GM12873 (cell line): ENCODE measurements around the gene HOOK2.

Source experiments
- CTCF ChIP-seq: IDR thresholded peaks from 2 replicates; pipeline ENCODE4 v1.5.1; 2012; ENCODE audit warnings: low read depth, mild to moderate bottlenecking, moderate library complexity, low read length, control low read depth; ENCODE audit not compliant: insufficient read depth; ENCODE audit errors: missing control alignments

The HOOK2 gene, protein sequence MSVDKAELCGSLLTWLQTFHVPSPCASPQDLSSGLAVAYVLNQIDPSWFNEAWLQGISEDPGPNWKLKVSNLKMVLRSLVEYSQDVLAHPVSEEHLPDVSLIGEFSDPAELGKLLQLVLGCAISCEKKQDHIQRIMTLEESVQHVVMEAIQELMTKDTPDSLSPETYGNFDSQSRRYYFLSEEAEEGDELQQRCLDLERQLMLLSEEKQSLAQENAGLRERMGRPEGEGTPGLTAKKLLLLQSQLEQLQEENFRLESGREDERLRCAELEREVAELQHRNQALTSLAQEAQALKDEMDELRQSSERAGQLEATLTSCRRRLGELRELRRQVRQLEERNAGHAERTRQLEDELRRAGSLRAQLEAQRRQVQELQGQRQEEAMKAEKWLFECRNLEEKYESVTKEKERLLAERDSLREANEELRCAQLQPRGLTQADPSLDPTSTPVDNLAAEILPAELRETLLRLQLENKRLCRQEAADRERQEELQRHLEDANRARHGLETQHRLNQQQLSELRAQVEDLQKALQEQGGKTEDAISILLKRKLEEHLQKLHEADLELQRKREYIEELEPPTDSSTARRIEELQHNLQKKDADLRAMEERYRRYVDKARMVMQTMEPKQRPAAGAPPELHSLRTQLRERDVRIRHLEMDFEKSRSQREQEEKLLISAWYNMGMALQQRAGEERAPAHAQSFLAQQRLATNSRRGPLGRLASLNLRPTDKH

DNA sequence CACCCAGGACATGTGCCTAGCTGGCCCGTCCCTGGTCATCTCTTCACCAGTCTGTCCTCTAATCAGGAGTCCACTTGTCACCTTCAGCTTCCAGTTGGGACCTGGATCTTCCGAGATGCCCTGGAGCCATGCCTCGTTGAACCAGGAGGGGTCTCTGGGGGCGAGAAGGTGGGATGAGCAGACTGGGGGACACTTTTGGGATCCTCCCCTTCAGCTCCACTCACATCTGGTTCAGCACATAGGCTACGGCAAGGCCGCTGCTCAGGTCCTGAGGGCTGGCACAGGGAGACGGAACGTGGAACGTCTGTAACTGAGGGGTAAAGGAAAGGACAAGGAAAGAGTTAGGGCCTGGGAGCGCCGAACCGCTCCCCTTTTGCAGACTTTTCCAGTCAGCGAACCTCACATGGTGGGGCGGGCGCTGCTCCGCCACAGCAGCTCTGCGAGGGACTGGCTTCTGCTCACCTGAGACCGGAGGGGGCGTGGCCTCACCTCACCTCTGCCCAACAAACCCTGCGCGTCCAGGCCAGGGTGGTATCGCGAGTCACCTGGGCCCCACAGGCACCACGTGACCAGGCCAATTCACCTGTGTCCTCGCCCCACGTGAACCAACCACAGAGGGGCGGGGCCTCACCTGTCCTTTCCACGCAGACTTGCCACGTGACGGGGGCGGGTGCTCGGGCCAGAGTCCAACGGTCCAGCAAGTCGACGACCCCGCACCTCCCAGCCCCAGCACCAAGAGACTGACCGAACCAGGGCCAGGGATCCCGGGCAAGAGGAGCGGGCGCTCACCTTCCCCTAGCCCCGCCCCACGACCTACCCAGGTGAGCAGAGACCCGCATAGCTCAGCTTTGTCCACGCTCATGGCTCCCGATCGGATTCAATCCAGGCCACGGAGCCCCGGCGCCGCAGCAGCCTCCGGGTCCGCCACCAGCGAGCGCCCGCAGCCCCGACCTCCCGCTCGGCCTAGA is at the start of gene HOOK2:
TSS of gene HOOK2 (minus strand) at position 965 of the 968 bp plus-strand sequence. CDS start at position 862, 103 bp downstream.
- TF ChIP-seq CTCF, result no peak

DNA sequence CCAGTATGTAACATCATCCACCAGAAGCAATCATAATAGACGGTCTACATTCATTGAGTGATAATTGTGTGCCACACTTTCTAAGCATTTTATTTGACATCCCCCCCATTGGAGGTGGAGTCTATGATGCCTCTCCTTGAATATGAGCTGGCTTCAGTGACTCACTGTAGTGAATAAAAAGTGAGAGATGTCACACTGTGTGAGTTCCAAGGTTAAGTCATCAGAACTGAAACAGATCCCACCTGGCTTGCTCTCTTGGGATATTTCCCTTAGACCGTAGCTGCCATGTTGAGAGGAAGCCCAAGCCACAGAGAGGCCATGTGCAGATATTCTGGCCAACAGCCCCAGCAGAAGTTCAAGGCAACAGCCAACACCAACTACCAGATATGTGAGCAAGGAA is 46.4 kb upstream of the HOOK2 start:
- TF ChIP-seq CTCF, result no peak

DNA sequence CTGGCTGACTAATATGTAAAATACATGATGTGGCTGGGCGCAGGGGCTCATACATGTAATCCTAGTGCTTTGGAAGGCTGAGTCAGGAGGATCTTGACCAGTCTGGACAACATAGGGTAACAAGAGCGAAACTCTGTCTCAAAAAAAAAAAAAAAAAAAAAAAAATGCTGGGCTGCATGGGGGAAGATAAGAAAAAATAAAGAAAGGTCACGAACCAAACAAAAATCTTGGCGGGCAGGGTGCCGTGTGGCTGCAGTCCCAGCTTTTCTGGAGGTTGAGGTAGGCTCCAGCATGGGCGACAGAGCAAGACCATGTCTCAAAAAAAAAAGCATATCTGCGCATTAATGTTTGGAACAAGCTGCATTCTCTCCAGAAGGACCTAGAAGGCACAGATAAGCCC is 39.7 kb upstream of the HOOK2 start:
- no peak for TF ChIP-seq CTCF

GRCh38 chr19:12806242-12807081 is 31.1 kb upstream of the HOOK2 start, which contains the start of gene RNASEH2A:
RNASEH2A (plus strand) TSS chr19:12806584; CDS start chr19:12806674, 90 bp downstream.
- TF ChIP-seq CTCF, result peak; percentile 19

DNA sequence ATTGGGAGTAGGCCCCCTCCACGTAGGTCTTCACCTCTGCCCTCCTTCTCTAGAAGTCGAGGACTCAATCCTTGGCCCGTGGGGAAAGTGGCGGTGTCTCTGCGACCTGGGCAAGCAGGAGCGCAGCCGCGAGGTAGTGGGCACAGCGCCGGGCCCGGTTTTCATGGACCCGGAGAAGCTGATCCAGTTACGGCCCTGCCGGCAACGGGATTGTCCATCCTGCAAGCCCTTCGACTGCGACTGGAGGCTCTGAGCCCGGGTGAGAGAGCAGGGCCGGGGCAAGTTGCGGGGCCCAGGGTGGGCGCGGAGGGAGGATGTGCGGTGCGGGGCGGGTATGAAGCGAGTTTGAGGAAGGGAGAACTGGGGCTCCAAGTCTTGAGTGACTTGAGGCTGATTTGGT is 28.7 kb upstream of the HOOK2 start:
- TF ChIP-seq CTCF, result no peak

DNA sequence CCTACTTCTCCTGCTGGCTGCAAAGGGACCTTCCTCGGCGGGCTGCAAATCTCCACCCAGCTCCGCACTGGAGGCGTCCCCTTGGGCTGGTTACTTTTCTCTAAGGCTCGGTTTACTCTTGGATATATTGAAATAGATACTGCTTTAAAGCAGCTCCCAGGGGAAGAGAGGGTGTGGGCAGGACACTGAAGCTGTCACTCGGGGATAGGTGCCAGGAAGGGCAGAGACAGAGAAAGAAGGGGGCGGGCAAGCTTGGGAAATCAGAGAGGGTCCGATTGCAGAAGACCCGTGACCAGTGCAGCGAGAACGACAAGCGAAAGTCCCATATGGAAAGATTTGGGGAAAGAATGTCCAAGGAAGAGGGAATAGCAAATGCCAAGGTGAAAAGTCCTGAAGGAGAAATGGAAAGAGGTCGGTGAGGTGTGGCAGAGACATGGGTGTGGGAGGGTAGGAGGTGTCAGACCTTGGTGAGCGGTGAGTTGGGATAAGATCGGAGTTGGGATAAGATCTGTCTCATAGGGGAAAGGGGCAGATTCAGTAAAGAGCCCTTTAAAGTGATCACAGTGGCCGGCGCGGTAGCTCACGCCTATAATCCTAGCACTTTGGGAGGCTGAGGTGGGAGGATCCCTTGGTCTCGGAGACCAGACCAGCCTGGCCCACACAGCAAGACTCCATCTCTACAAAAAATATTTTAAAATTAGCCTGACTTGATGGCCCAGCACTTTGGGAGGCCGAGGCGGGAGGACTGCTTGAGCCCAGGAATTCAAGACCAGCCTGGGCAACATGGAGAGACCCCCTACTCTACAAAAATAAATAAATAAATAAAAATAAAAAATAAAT is 27.1 kb upstream of the HOOK2 start:
- TF ChIP-seq CTCF, result no peak
